ENCODE measurements around the gene IGF2R.
"Not testable (repeated sequence)": the region's sequence is repeated elsewhere in the genome, so short reads cannot be mapped to it uniquely, and the experiment has no call there.

Gene IGF2R

DNA sequence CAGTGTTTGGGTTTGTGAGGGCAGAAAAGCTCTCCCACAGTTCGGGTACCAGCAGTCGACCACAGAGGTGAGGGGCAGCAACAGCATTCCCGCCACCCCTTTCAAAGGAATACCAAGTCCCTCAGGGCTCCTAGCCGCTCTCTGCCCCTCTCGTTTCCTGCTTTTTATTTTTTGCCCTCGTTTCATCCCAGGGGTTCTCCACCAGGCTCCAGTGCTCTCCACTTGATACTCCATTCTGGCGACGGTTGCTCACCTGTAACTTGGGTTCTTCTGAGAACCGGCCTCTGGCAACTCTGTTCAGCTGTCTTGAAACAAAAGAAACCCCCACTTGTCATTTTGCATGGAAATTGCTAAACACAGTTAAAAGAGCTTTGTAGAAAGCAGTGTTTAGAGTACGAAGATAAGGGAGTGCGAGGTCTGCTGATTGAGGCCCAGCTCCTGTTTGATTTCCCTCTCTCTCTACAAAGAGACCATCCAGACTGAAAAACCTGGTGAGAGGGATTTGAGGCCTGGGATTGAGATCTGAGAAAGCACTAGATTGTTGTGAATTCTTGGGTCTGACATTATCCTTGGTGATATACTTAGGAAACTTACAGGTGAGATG lies 28.7 kb downstream of the IGF2R start:
- DNase-seq (ENCODE audit: low read depth): no peak

- DNase-seq (ENCODE audit: low read depth): no peak
Observed at GRCh38 chr6:159998538-159998937, 29.7 kb downstream of the IGF2R start.

DNA sequence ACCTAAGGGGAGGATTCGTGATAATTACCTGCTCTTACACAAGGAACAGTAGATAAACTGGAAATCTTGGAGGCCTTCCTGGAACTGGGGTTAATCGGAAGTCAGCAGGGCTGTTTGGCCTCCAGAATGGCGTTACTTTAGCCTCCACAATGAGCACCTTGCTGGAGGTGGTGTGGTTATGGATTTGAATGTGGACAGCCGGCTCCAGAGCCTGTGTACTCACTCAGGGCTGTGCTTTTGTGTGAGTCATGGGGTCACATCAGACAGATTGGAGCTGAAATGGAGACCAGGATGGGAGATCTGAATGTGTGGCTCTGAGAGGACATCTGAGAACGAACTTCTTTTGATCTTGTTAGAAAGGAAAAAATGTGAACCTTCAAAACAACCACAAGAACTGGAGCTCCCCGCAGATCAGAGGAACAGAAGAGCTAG lies 30.4 kb downstream of the IGF2R start:
- no peak for DNase-seq (ENCODE audit: low read depth)

- DNase-seq (ENCODE audit: low read depth): no peak
Observed at GRCh38 chr6:160000280-160000704, 31.4 kb downstream of the IGF2R start.

GRCh38 chr6:160000893-160001427 lies 32.1 kb downstream of the IGF2R start:
- not testable (repeated sequence) for DNase-seq (ENCODE audit: low read depth)

GRCh38 chr6:160002882-160003281 lies 34.0 kb downstream of the IGF2R start:
- DNase-seq (ENCODE audit: low read depth): no peak

DNA sequence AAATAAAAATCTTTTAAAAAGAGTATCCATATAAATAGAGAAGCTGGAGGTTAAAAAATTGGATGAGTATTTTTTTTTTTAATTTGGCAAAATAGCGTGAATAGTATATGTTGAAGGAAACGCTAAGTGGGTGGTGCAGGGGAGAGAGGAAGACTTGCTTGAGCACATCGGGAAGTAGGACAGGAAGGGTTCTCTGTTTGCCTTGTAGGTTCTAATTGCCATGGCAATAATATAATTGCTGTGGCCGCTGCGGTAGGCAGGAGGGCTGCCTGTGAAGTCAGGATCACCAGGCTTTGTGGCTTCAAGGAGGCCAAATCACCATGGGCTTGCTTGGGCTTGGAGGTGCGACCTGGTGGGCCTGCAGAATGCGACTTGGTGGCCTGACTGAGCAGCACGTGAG lies 35.1 kb downstream of the IGF2R start:
- no peak for DNase-seq (ENCODE audit: low read depth)

GRCh38 chr6:160004419-160005175 lies 35.7 kb downstream of the IGF2R start:
- no peak for DNase-seq (ENCODE audit: low read depth)

GRCh38 chr6:160005211-160005610 lies 36.3 kb downstream of the IGF2R start:
- DNase-seq (ENCODE audit: low read depth): no peak

- DNase-seq (ENCODE audit: low read depth): no peak
Observed at GRCh38 chr6:160005861-160006540, 37.1 kb downstream of the IGF2R start.

DNA sequence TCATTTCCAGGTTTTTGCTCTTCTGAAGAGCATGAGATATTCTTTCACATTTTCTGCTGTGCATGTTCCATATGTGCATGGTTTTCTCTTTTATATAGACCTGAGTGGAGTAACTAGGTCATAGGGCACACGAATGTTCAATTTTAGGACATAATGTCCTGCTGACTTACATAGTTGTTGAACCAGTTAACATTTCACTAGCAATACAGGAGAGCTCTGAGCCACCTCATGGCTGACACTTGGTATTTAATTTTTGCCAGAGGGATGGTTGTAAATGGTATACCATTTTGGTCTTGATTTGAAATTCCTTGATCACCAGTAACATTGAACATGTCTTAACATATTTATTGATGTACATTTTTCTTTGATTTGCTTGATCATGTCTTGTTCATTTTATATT lies 38.3 kb downstream of the IGF2R start:
- no peak for DNase-seq (ENCODE audit: low read depth)

DNA sequence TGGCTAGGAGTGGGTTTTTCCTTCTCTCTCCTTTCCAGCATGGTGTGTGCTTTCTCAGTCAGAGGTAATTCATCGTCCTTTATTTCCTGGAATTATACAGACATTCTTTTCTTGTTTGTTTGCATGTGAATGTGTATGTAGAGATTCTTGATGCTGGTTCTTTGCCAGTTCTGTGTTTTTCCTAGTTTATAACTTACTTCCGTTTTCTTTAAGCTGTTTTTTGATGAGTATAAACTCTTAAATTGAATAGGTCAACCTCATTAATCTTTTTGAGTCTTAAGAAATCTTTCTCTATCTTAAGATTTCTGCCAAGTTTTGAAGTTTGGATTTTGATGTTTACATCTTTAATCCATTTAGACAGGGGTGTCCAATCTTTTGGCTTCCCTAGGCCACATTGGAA lies 38.7 kb downstream of the IGF2R start:
- DNase-seq (ENCODE audit: low read depth): no peak

DNA sequence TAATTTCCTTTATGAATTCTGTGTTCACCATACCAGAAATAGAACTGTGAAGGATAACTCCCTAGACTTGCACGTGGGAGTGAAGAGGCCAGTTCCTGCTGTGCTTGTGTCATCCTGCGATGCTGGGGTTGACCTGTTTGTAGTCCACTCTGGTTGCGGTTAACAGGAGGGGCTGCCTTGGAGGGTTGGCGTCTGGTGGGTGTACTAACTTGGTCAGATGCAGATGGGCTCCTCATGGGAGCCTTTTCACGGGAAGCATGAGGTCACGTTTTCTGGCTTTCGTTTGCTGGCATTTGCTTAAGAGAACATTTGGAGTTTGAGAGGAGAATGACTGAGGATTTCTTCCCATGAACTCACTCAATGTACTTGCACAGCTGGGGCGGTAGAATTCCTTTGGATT lies 41.2 kb downstream of the IGF2R start:
- DNase-seq (ENCODE audit: low read depth): no peak

DNA sequence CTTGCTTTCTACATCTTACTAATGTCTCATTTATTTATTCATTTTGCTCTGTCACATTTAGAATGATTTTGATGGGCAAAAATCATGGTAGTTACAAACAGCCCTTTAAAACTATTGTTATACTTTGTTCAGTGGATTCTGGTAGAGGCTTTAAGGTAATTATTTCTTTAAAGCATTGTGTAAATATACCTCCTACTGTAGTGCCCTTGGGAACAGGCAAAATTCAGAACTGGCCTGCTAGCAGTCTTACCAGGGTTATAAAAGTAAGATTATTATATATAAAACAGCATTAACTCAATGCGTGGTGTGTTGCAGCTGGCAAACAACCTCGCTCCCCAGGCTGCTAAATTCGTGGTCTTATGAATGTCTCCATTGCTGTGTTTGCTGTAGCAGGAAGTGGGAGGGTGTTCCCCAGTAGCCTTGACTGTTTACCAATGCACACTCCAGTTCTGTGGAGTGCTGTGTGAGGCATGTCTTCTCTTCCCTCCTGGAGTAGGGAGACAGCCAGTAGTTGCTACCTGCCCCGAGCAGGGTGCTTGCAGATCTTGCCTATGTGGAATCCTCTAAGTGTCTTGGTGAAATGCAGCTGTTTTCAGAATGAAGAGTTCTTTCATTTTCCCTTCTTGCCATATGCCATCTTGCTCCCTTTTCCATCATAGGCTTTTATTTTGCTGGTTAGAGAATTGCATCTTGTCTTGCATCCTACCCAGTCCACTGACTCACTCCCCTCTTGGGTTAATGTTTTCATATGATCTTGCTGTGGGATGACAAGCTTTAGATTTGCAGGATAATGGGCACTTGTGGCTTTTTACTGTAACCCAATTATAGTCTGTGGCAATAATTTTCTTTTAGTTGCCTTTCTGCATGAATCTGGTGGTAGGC lies 45.3 kb downstream of the IGF2R start:
- DNase-seq (ENCODE audit: low read depth): no peak

GRCh38 chr6:160014869-160015182 lies 45.9 kb downstream of the IGF2R start:
- no peak for DNase-seq (ENCODE audit: low read depth)

GRCh38 chr6:160015778-160016684 lies 47.1 kb downstream of the IGF2R start:
- DNase-seq (ENCODE audit: low read depth): no peak

DNA sequence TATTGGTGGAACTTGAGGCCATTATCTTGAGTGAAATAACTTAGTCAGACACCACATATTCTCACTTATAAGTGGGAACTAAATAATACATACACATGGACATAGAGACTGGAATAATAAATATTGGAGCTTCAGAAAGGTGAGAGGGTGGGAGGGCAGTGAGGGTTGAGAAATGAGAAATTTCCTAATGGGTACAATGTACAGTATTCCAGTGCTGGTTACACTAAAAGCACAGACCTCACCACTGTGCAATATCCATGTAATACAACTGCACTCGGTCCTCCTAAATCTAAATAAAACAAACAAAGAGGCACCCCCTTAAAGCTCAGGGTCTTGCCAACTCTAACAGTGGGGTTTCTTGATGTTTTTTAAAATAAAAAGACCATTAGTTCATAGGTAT lies 53.2 kb downstream of the IGF2R start:
- no peak for DNase-seq (ENCODE audit: low read depth)

DNA sequence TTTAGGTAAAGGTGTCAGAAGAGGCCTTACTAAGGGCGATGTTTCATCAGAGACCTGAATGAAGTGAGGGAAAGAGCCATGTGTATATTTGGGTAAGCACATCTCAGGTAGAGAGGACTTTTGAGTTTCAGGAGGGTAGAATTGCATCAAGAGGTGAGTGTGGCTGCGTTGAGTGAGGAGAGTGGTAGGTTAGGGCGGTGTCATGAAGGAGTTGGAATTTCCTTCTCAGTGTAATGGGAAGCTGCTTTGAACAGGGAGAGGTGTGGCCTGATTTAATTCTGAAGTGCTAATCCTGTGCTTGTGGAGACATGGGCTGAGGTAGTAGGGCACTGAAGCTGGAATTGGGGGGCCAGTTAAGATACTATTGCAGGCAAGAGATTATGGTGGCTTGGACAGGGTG lies 53.9 kb downstream of the IGF2R start:
- DNase-seq (ENCODE audit: low read depth): no peak

- no peak for DNase-seq (ENCODE audit: low read depth)
Observed at GRCh38 chr6:160024152-160024551, 55.3 kb downstream of the IGF2R start.

DNA sequence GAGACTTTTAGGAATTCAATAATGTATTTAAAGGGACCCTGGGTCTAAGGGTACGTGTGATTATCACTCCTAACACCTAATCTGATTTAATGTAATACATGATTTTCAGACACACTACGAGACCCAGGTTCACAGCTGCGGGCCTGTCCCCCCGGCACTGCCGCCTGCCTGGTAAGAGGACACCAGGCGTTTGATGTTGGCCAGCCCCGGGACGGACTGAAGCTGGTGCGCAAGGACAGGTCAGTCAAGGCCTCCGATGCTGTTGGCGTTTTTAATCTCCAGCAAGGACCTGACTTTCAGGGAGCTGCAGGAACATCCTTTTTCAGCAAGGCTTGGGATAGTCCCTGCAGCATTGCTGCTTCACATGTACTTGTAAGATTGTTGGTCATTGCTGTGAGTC lies 58.2 kb downstream of the IGF2R start:
- no peak for DNase-seq (ENCODE audit: low read depth)

DNA sequence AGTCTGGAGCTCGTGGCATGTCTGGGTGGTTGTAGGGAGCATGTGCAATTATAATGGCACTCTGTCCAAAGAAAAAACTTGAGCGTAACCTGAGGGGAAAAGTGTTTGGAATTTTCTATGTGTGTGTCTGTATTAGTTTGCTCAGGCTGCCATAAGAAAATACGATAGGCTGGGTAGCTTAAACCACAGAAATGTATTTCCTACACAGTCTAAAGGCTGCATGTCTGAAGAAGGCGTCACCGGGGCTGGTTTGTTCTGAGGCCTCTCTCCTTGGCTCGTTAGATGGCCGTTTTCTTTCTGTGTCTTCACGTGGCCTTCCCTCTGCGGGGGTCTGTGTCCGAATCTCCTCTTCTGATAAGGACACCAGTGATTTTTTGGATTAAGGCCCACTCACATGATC lies 59.0 kb downstream of the IGF2R start:
- no peak for DNase-seq (ENCODE audit: low read depth)
